K562 (cell line): ENCODE measurements around the gene CDC37. TPM values are rescaled to one million over a fixed set of nuclear protein-coding genes. Genes with fewer than 3 reads are reported as not detected.

Source experiments
- ARID1B ChIP-seq: fragments of 450-650 bp; IDR thresholded peaks from 2 replicates; pipeline ENCODE4 v1.6.1; 2016; ENCODE audit warnings: antibody characterized with exemption, mild to moderate bottlenecking, inconsistent platforms
- CTBP1 ChIP-seq: fragments of 450-650 bp; IDR thresholded peaks from 2 replicates; pipeline ENCODE4 v1.6.1; 2016; ENCODE audit warnings: borderline replicate concordance
- EP400 ChIP-seq: fragments of 450-650 bp; IDR thresholded peaks from 2 replicates; pipeline ENCODE4 v1.6.1; 2017; ENCODE audit warnings: antibody characterized with exemption, mild to moderate bottlenecking, moderate library complexity
- ESRRA ChIP-seq: fragments of 450-650 bp; IDR thresholded peaks from 2 replicates; pipeline ENCODE4 v1.6.1; 2014; ENCODE audit warnings: low read depth, mild to moderate bottlenecking, moderate library complexity, borderline replicate concordance
- GABPA ChIP-seq: fragments of 200-800 bp; sonication (Bioruptor generic); conservative IDR thresholded peaks from 2 replicates; pipeline ENCODE4 v1.6.1; 2016; ENCODE audit warnings: low read depth, missing genetic modification characterization, missing compliant biosample characterization
- ILF3 ChIP-seq: fragments of 450-650 bp; IDR thresholded peaks from 2 replicates; pipeline ENCODE4 v1.6.1; 2018; ENCODE audit warnings: antibody characterized with exemption, mild to moderate bottlenecking, moderate library complexity, borderline replicate concordance
- MAFK ChIP-seq: IDR thresholded peaks from 2 replicates; pipeline ENCODE4 v1.6.1; 2011; ENCODE audit warnings: low read length, improper control_type of control experiment
- MAZ ChIP-seq, 2 experiments: fragments of 450-650 bp in 1 of 2; sonication (generic) in 1 of 2; formaldehyde crosslinking; IDR thresholded peaks in 1 of 2; conservative IDR thresholded peaks in 1 of 2; 2 replicates each; pipeline versions ENCODE4 v1.4.0 to v1.5.0; 2020; ENCODE audit warnings: mild to moderate bottlenecking in 1 of 2, missing genetic modification reagents in 1 of 2
- MTA3 ChIP-seq: fragments of 450-650 bp; formaldehyde crosslinking; IDR thresholded peaks from 2 replicates; pipeline ENCODE4 v1.6.1; 2017; ENCODE audit warnings: mild to moderate bottlenecking, borderline replicate concordance
- MXI1 ChIP-seq: IDR thresholded peaks from 2 replicates; pipeline ENCODE4 v1.6.1; 2011; ENCODE audit warnings: low read depth, mild to moderate bottlenecking, improper control_type of control experiment, low read length
- NFE2 ChIP-seq: IDR thresholded peaks from 2 replicates; pipeline ENCODE4 v1.6.1; 2014; ENCODE audit warnings: antibody characterized with exemption, low read depth
- NR2F6 ChIP-seq: fragments of 450-650 bp; formaldehyde crosslinking; IDR thresholded peaks from 2 replicates; pipeline ENCODE4 v1.4.0; 2020; ENCODE audit warnings: mild to moderate bottlenecking
- NR4A1 ChIP-seq, 2 experiments: fragments of 250-450 bp in 1 of 2; fragments of 450-650 bp in 1 of 2; sonication (Bioruptor Pico) in 1 of 2; IDR thresholded peaks; 2 replicates each; pipeline versions ENCODE4 v1.4.0 to v1.6.1; 2016 to 2020; ENCODE audit warnings: mild to moderate bottlenecking in 2 of 2, missing compliant biosample characterization in 1 of 2, missing genetic modification characterization in 1 of 2, moderate library complexity in 1 of 2
- RBFOX2 ChIP-seq: fragments of 200-400 bp; formaldehyde crosslinking; IDR thresholded peaks from 2 replicates; pipeline ENCODE4 v1.6.1; 2017; ENCODE audit warnings: low read depth, mild to moderate bottlenecking, low read length, moderate library complexity
- SAP30 ChIP-seq: fragments of 200-600 bp; sonication (generic); IDR thresholded peaks from 2 replicates; pipeline ENCODE4 v1.6.1; 2012; ENCODE audit warnings: borderline replicate concordance, low read depth, mild to moderate bottlenecking, moderate library complexity, low read length, control low read depth, inconsistent platforms; ENCODE audit not compliant: insufficient read depth, poor library complexity, severe bottlenecking
- TEAD2 ChIP-seq: fragments of 450-650 bp; IDR thresholded peaks from 2 replicates; pipeline ENCODE4 v1.6.1; 2016; ENCODE audit warnings: missing genetic modification characterization, control low read depth, missing compliant biosample characterization
- ZNF12 ChIP-seq: sonication (generic); formaldehyde crosslinking; IDR thresholded peaks from 2 replicates; pipeline ENCODE4 v1.4.0; 2020; ENCODE audit warnings: mild to moderate bottlenecking, missing genetic modification reagents
- ZNF174 ChIP-seq: fragments of 250-450 bp; sonication (Bioruptor Pico); IDR thresholded peaks from 2 replicates; pipeline ENCODE4 v1.4.0; 2020; ENCODE audit warnings: mild to moderate bottlenecking
- ZNF586 ChIP-seq: fragments of 450-650 bp; formaldehyde crosslinking; conservative IDR thresholded peaks from 2 replicates; pipeline ENCODE4 v1.4.0; 2020; ENCODE audit warnings: mild to moderate bottlenecking, moderate library complexity
- polyA plus RNA-seq, 8 experiments: library from polyadenylated mRNA; depleted of rRNA in 4 of 8; stranded (reverse) in 5 of 8; unstranded in 3 of 8; fragments of >200 nt; fragmentation: Nextera tagmentation in 2 of 8; fragmentation: Illumina TruSeq in 1 of 8; extraction: Ambion mirVana in 2 of 8; extraction: Trizol in 1 of 8; gene quantifications; 2 replicates each; pipeline versions ENCODE4 v1.2.1 to v1.2.3, GENCODE V29; 2011 to 2014; ENCODE audit warnings: inconsistent platforms in 1 of 8, missing spikeins in 1 of 8
- total RNA-seq, 7 experiments: library from RNA; depleted of rRNA in 6 of 7; stranded (reverse); fragments of >200 nt in 6 of 7; fragmentation: Illumina TruSeq in 2 of 7; extraction: Trizol in 2 of 7; gene quantifications; 2 replicates each; pipeline versions ENCODE4 v1.2.1 to v1.2.3, GENCODE V29; 2011 to 2021; ENCODE audit warnings: low replicate concordance in 1 of 7
- TF ChIP-seq, protein P1 (sequence below): fragments of 450-650 bp; formaldehyde crosslinking; conservative IDR thresholded peaks from 2 replicates; pipeline ENCODE4 v1.4.0; 2022; ENCODE audit warnings: mild to moderate bottlenecking, missing genetic modification characterization
- TF ChIP-seq, protein P2 (sequence below): fragments of 450-650 bp; IDR thresholded peaks from 2 replicates; pipeline ENCODE4 v1.6.1; 2018; ENCODE audit warnings: mild to moderate bottlenecking, low read depth; ENCODE audit not compliant: partially characterized antibody
- TF ChIP-seq, protein P3 (sequence below): fragments of 450-650 bp; IDR thresholded peaks from one replicate; pipeline ENCODE4 v1.6.1; 2018; ENCODE audit warnings: mild to moderate bottlenecking, moderate library complexity; ENCODE audit not compliant: partially characterized antibody
- TF ChIP-seq, protein P4 (sequence below): sonication (generic); formaldehyde crosslinking; IDR thresholded peaks from 2 replicates; pipeline ENCODE4 v1.8.0; 2022; ENCODE audit warnings: missing genetic modification reagents, mild to moderate bottlenecking, moderate library complexity, borderline replicate concordance

Gene CDC37
- total and polyA plus RNA-seq, 9 of the 15 experiments (the other 6 are each of a cell fraction or from before 2014, with no cell fraction given) = 6.6 to 538 (median 227) TPM

DNA sequence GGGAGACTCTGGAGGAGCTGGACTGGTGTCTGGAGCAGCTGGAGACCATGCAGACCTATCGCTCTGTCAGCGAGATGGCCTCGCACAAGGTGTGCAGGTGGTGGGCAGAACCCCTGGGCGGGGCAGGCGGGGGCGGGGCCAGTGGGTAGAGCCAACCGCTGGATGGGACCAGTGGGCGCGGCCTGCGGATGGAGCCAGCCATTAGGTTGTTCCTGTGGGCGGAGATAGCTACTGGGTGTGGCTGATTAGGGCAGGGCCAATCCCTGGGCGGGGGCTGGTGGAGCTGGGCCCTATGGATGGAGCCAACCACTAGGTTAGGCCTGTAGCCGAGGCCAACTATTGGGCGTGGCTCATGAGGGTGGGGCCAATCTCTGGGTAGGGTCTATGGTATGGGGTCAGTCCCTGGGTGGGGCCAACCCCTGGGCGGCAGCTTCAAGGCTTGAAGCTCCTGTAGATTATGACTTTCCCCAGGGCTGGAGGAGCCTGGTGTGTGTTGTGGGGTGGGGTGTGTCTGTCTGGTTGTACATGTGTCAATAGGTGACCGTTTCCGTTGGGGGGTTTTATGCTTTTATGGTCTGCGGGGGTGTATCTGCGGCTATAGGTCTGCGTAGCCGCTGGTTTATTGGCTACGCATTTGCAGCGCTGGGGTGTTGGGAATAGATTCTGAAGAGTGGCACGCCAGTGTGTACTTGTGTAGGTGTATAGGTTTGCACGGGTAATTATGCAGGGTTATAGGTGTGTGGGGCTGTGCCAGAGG, 47.7 kb upstream of the CDC37 start (continued):
- TF ChIP-seq, protein P1, sequence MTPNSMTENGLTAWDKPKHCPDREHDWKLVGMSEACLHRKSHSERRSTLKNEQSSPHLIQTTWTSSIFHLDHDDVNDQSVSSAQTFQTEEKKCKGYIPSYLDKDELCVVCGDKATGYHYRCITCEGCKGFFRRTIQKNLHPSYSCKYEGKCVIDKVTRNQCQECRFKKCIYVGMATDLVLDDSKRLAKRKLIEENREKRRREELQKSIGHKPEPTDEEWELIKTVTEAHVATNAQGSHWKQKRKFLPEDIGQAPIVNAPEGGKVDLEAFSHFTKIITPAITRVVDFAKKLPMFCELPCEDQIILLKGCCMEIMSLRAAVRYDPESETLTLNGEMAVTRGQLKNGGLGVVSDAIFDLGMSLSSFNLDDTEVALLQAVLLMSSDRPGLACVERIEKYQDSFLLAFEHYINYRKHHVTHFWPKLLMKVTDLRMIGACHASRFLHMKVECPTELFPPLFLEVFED (CRISPR knock-in tag) = no peak
- TF ChIP-seq EP400 = no peak
- no peak for TF ChIP-seq RBFOX2
- peak; percentile 60; the same call in 1 of the 2 replicates for TF ChIP-seq CTBP1
- no peak for TF ChIP-seq ZNF174 (CRISPR knock-in tag)
- TF ChIP-seq MTA3 = no peak
- TF ChIP-seq ARID1B = no peak; the same call in 1 of the 2 replicates
- TF ChIP-seq, protein P2, sequence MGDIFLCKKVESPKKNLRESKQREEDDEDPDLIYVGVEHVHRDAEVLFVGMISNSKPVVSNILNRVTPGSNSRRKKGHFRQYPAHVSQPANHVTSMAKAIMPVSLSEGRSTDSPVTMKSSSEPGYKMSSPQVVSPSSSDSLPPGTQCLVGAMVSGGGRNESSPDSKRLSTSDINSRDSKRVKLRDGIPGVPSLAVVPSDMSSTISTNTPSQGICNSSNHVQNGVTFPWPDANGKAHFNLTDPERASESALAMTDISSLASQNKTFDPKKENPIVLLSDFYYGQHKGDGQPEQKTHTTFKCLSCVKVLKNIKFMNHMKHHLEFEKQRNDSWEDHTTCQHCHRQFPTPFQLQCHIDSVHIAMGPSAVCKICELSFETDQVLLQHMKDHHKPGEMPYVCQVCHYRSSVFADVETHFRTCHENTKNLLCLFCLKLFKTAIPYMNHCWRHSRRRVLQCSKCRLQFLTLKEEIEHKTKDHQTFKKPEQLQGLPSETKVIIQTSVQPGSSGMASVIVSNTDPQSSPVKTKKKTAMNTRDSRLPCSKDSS = no peak
- TF ChIP-seq MXI1 = no peak
- no peak for TF ChIP-seq NFE2
- no peak for TF ChIP-seq ILF3
- TF ChIP-seq ZNF586 (CRISPR knock-in tag) = no peak
- 0 out of 4 replicates have a peak, but pooled peaks of 1 of the 2 experiments have one; percentile 20 for TF ChIP-seq MAZ (CRISPR knock-in tag; conservative IDR thresholded peaks at IDR 0.05 in 1 of 2, IDR thresholded peaks at IDR 0.05 in 1 of 2)
- TF ChIP-seq, protein P3, sequence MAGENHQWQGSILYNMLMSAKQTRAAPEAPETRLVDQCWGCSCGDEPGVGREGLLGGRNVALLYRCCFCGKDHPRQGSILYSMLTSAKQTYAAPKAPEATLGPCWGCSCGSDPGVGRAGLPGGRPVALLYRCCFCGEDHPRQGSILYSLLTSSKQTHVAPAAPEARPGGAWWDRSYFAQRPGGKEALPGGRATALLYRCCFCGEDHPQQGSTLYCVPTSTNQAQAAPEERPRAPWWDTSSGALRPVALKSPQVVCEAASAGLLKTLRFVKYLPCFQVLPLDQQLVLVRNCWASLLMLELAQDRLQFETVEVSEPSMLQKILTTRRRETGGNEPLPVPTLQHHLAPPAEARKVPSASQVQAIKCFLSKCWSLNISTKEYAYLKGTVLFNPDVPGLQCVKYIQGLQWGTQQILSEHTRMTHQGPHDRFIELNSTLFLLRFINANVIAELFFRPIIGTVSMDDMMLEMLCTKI = no peak
- TF ChIP-seq, protein P4, sequence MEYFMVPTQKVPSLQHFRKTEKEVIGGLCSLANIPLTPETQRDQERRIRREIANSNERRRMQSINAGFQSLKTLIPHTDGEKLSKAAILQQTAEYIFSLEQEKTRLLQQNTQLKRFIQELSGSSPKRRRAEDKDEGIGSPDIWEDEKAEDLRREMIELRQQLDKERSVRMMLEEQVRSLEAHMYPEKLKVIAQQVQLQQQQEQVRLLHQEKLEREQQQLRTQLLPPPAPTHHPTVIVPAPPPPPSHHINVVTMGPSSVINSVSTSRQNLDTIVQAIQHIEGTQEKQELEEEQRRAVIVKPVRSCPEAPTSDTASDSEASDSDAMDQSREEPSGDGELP (CRISPR knock-in tag) = peak; percentile 65; the same call in 1 of the 2 replicates
- TF ChIP-seq MAFK = no peak
- no peak for TF ChIP-seq NR4A1 (CRISPR knock-in tag; IDR thresholded peaks at IDR 0.05)
- no peak for TF ChIP-seq NR4A1 (tag; IDR thresholded peaks at IDR 0.05)
- no peak for TF ChIP-seq TEAD2 (tag)
- peak; percentile 55 for TF ChIP-seq SAP30
- no peak for TF ChIP-seq NR2F6 (CRISPR knock-in tag)
- no peak for TF ChIP-seq ESRRA
- TF ChIP-seq GABPA = no peak
- TF ChIP-seq ZNF12 (CRISPR knock-in tag) = no peak
